WTC11 (cell line): Measurements from ENCODE around the gene MNAT1. TPM values are rescaled to one million over a fixed set of nuclear protein-coding genes. Genes with fewer than 3 reads are reported as not detected.

Source experiments
- ATAC-seq: fragments of 200-7000 bp; cut with Tn5 transposase; 2 replicates; pipeline ENCODE4 v1.10.0; 2021; ENCODE audit warnings: mild to moderate bottlenecking, moderate library complexity
- CTCF ChIA-PET: fragments of 300-600 bp; sonication (Branson Sonifier 250); formaldehyde crosslinking; loops from one replicate; lab custom pipeline; 2021; ENCODE audit warnings: antibody characterized with exemption; lab: Charles Lee
- POLR2A ChIA-PET: fragments of 350-600 bp; sonication (Branson Sonifier 250); formaldehyde crosslinking; loops from one replicate; lab custom pipeline; 2021; ENCODE audit warnings: antibody characterized with exemption; lab: Charles Lee
- DNase-seq: peaks from one replicate; pipeline ENCODE4 v3.0.0; 2021; ENCODE audit warnings: low spot score
- H3K27ac Mint-ChIP-seq: 2 replicates; pipeline ENCODE4 v1.8.0; 2021; ENCODE audit warnings: mixed read lengths
- H3K27me3 Mint-ChIP-seq: 2 replicates; pipeline ENCODE4 v1.8.0; 2021; ENCODE audit warnings: low read depth, mild to moderate bottlenecking, moderate library complexity, mixed read lengths
- H3K36me3 Mint-ChIP-seq: 2 replicates; pipeline ENCODE4 v1.8.0; 2021; ENCODE audit warnings: mixed read lengths
- H3K4me1 Mint-ChIP-seq: 2 replicates; pipeline ENCODE4 v1.8.0; 2022; ENCODE audit warnings: mixed read lengths
- H3K4me3 Mint-ChIP-seq: 2 replicates; pipeline ENCODE4 v1.8.0; 2021; ENCODE audit warnings: mild to moderate bottlenecking, moderate library complexity, mixed read lengths
- H3K9me3 Mint-ChIP-seq: 2 replicates; pipeline ENCODE4 v1.8.0; 2021; ENCODE audit warnings: mixed read lengths
- AFF4 ChIP-seq: sonication (generic); formaldehyde crosslinking; IDR thresholded peaks from 2 replicates; pipeline ENCODE4 v1.8.1; 2023; ENCODE audit warnings: mild to moderate bottlenecking, missing genetic modification reagents, borderline replicate concordance
- ARID4B ChIP-seq: sonication (generic); formaldehyde crosslinking; IDR thresholded peaks from 2 replicates; pipeline ENCODE4 v1.8.0; 2023; ENCODE audit warnings: missing genetic modification reagents, mild to moderate bottlenecking, borderline replicate concordance
- ATF2 ChIP-seq: sonication (generic); formaldehyde crosslinking; IDR thresholded peaks from 2 replicates; pipeline ENCODE4 v1.8.1; 2022; ENCODE audit warnings: low read depth, missing genetic modification reagents, borderline replicate concordance
- ATF6 ChIP-seq: sonication (generic); formaldehyde crosslinking; IDR thresholded peaks from 2 replicates; pipeline ENCODE4 v1.8.1; 2023; ENCODE audit warnings: mild to moderate bottlenecking, missing genetic modification reagents
- CDX4 ChIP-seq: fragments of 250-450 bp; sonication (Bioruptor Pico); IDR thresholded peaks from 2 replicates; pipeline ENCODE4 v1.9.0; 2021; ENCODE audit warnings: moderate library complexity, mild to moderate bottlenecking, inconsistent platforms, borderline replicate concordance
- CREB1 ChIP-seq: sonication (generic); formaldehyde crosslinking; IDR thresholded peaks from 2 replicates; pipeline ENCODE4 v1.8.0; 2023; ENCODE audit warnings: mild to moderate bottlenecking, missing genetic modification reagents
- FOXK1 ChIP-seq: sonication (generic); formaldehyde crosslinking; IDR thresholded peaks from 2 replicates; pipeline ENCODE4 v1.8.0; 2022; ENCODE audit warnings: mild to moderate bottlenecking, moderate library complexity, missing genetic modification reagents
- HMGA2 ChIP-seq: fragments of 250-450 bp; sonication (Bioruptor Pico); IDR thresholded peaks from 2 replicates; pipeline ENCODE4 v1.4.0; 2021; ENCODE audit warnings: mild to moderate bottlenecking, moderate library complexity
- JAZF1 ChIP-seq: fragments of 250-450 bp; sonication (Bioruptor Pico); IDR thresholded peaks from 2 replicates; pipeline ENCODE4 v1.9.0; 2021; ENCODE audit warnings: moderate library complexity, mild to moderate bottlenecking, inconsistent platforms
- KAT7 ChIP-seq: sonication (generic); formaldehyde crosslinking; IDR thresholded peaks from 2 replicates; pipeline ENCODE4 v1.8.1; 2023; ENCODE audit warnings: missing genetic modification reagents, mild to moderate bottlenecking, borderline replicate concordance
- NFATC4 ChIP-seq: fragments of 250-450 bp; sonication (Bioruptor Pico); IDR thresholded peaks from 2 replicates; pipeline ENCODE4 v1.9.0; 2021; ENCODE audit warnings: mild to moderate bottlenecking
- NR1H2 ChIP-seq: sonication (generic); formaldehyde crosslinking; IDR thresholded peaks from 2 replicates; pipeline ENCODE4 v1.9.0; 2021; ENCODE audit warnings: mild to moderate bottlenecking, moderate library complexity, missing genetic modification reagents
- SMAD4 ChIP-seq: sonication (generic); formaldehyde crosslinking; IDR thresholded peaks from 2 replicates; pipeline ENCODE4 v1.8.0; 2022; ENCODE audit warnings: mild to moderate bottlenecking, missing genetic modification reagents
- TCF7 ChIP-seq: sonication (generic); formaldehyde crosslinking; IDR thresholded peaks from 2 replicates; pipeline ENCODE4 v1.8.0; 2022; ENCODE audit warnings: mild to moderate bottlenecking, low read depth, missing genetic modification reagents, moderate library complexity
- TEAD1 ChIP-seq: sonication (generic); formaldehyde crosslinking; IDR thresholded peaks from 2 replicates; pipeline ENCODE4 v1.8.0; 2022; ENCODE audit warnings: mild to moderate bottlenecking, missing genetic modification reagents
- TP53 ChIP-seq: sonication (generic); formaldehyde crosslinking; IDR thresholded peaks from 2 replicates; pipeline ENCODE4 v1.8.1; 2023; ENCODE audit warnings: mild to moderate bottlenecking, missing genetic modification reagents
- USF1 ChIP-seq: sonication (generic); formaldehyde crosslinking; IDR thresholded peaks from 2 replicates; pipeline ENCODE4 v1.8.0; 2022; ENCODE audit warnings: mild to moderate bottlenecking, missing genetic modification reagents
- ZBTB43 ChIP-seq: sonication (generic); formaldehyde crosslinking; IDR thresholded peaks from 2 replicates; pipeline ENCODE4 v1.8.1; 2023; ENCODE audit warnings: mild to moderate bottlenecking, missing genetic modification reagents
- ZNF263 ChIP-seq: sonication (generic); formaldehyde crosslinking; IDR thresholded peaks from 2 replicates; pipeline ENCODE4 v1.8.1; 2022; ENCODE audit warnings: low read depth, mild to moderate bottlenecking, moderate library complexity, missing genetic modification reagents
- total RNA-seq: library from RNA; stranded (reverse); gene quantifications from 3 replicates; pipeline ENCODE4 v1.2.3, GENCODE V29; 2021

Gene MNAT1
- total RNA-seq, 1 experiment from 2014 or later, result 59.0 TPM

GRCh38 chr14:60975551-60975950, 241.0 kb downstream of the MNAT1 start:
- Mint-ChIP-seq H3K4me3 (no peak overlapping the region), H3K27me3 (no peaks in the 10 kb centered on the region), H3K36me3 (peaks cover 28% of the 10 kb centered on the region), H3K27ac (peak overlapping the region; percentile 41)
- POLR2A ChIA-PET, result interaction anchor here (0.6 kb wide), 1 partner anchor 64 kb away, joined by 5 read pairs; no protein-coding TSS in a partner anchor
- DNase-seq, result no peak
- CTCF ChIA-PET, result no interaction called here
- no peak for ATAC-seq
- TF ChIP-seq FOXK1 (no peak), JAZF1 (CRISPR knock-in tag) (no peak), ATF6 (CRISPR knock-in tag) (no peak), TP53 (no peak), ZBTB43 (no peak), TCF7 (CRISPR knock-in tag) (no peak)
- TF ChIP-seq, all 79 proteins: peak for 0
- H3K9me3 Mint-ChIP-seq, result no peaks in the 10 kb centered on the region
- H3K4me1 Mint-ChIP-seq, result peaks cover 12% of the 10 kb centered on the region

- Mint-ChIP-seq H3K4me1 (peaks cover 12% of the 10 kb centered on the region), H3K4me3 (no peak overlapping the region), H3K9me3 (no peaks in the 10 kb centered on the region), H3K36me3 (peaks cover 28% of the 10 kb centered on the region), H3K27ac (no peak overlapping the region), H3K27me3 (no peaks in the 10 kb centered on the region)
- DNase-seq (no peak), ATAC-seq (no peak)
- ChIA-PET POLR2A (no interaction called here), CTCF (no interaction called here)
- TF ChIP-seq USF1 (CRISPR knock-in tag), result no peak
- no peak for TF ChIP-seq ATF2 (CRISPR knock-in tag)
- no peak for TF ChIP-seq TEAD1 (CRISPR knock-in tag)
- no peak for TF ChIP-seq ARID4B (CRISPR knock-in tag)
- no peak for TF ChIP-seq KAT7
- no peak for TF ChIP-seq HMGA2 (CRISPR knock-in tag)
- TF ChIP-seq SMAD4 (CRISPR knock-in tag), result no peak
- TF ChIP-seq NR1H2 (CRISPR knock-in tag), result no peak
- no peak for TF ChIP-seq ZNF263 (CRISPR knock-in tag)
- TF ChIP-seq ZBTB43, result no peak
- no peak for TF ChIP-seq AFF4
- no peak for TF ChIP-seq CDX4
- no peak for TF ChIP-seq NFATC4
- no peak for TF ChIP-seq CREB1
Measured at GRCh38 chr14:60977847-60978246, 243.3 kb downstream of the MNAT1 start.
